Measurements from ENCODE around the gene BAIAP2L2. TPM values are rescaled to one million over a fixed set of nuclear protein-coding genes. Genes with fewer than 3 reads are reported as not detected.

Gene BAIAP2L2
- total and polyA plus RNA-seq, 2 experiments from 2014 or later, result 4.4 to 8.2 TPM

GRCh38 chr22:38050720-38051119 lies 59.8 kb downstream of the BAIAP2L2 start:
- 90% methylated on average over 4 of the region's 7 CpGs for WGBS (ENCODE audit: low lambda C conversion rate, missing lambda C conversion rate)

GRCh38 chr22:38049812-38050619 lies 60.5 kb downstream of the BAIAP2L2 start:
- DNase-seq (ENCODE audit: low spot score), result no peak
- H3K9me2 ChIP-seq (replicated peaks; ENCODE audit: insufficient read depth), result no peaks in the 10 kb centered on the region
- H2AFZ ChIP-seq, result no peak overlapping the region
- 84% methylated on average over 20 of the region's 20 CpGs for WGBS (ENCODE audit: low lambda C conversion rate, missing lambda C conversion rate)
- no peak overlapping the region for H3K4me3 ChIP-seq
- no peaks in the 10 kb centered on the region for H3K4me1 ChIP-seq (ENCODE audit: insufficient read depth)
- H3K4me2 ChIP-seq, result no peak overlapping the region
- TF ChIP-seq EZH2phosphoT487 (IDR thresholded peaks at IDR 0.05; ENCODE audit: low read depth, severe bottlenecking, unreplicated experiment), result no peak
- TF ChIP-seq, protein P1, sequence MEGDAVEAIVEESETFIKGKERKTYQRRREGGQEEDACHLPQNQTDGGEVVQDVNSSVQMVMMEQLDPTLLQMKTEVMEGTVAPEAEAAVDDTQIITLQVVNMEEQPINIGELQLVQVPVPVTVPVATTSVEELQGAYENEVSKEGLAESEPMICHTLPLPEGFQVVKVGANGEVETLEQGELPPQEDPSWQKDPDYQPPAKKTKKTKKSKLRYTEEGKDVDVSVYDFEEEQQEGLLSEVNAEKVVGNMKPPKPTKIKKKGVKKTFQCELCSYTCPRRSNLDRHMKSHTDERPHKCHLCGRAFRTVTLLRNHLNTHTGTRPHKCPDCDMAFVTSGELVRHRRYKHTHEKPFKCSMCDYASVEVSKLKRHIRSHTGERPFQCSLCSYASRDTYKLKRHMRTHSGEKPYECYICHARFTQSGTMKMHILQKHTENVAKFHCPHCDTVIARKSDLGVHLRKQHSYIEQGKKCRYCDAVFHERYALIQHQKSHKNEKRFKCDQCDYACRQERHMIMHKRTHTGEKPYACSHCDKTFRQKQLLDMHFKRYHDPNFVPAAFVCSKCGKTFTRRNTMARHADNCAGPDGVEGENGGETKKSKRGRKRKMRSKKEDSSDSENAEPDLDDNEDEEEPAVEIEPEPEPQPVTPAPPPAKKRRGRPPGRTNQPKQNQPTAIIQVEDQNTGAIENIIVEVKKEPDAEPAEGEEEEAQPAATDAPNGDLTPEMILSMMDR (IDR thresholded peaks at IDR 0.05; ENCODE audit: poor library complexity), result no peak
- TF ChIP-seq EZH2 (IDR thresholded peaks at IDR 0.05; ENCODE audit: borderline replicate concordance), result no peak
- no peak overlapping the region for H3K27ac ChIP-seq
- no peaks in the 10 kb centered on the region for H3K79me2 ChIP-seq
- no peaks in the 10 kb centered on the region for H3K9me3 ChIP-seq (ENCODE audit: low read depth)
- no peaks in the 10 kb centered on the region for H4K20me1 ChIP-seq (ENCODE audit: insufficient read depth, poor library complexity, severe bottlenecking)
- H3K36me3 ChIP-seq (replicated peaks; ENCODE audit: insufficient read depth, low read depth), result no peaks in the 10 kb centered on the region
- no peaks in the 10 kb centered on the region for H3K27me3 ChIP-seq

More at GRCh38 chr22:38050720-38051119, 59.8 kb downstream of the BAIAP2L2 start:
- no peaks in the 10 kb centered on the region for H3K9me3 ChIP-seq (ENCODE audit: low read depth)
- no peaks in the 10 kb centered on the region for H3K79me2 ChIP-seq
- no peak for DNase-seq (ENCODE audit: low spot score)
- no peaks in the 10 kb centered on the region for H3K27me3 ChIP-seq
- H3K4me3 ChIP-seq, result no peak overlapping the region
- H3K36me3 ChIP-seq (replicated peaks; ENCODE audit: insufficient read depth, low read depth), result no peaks in the 10 kb centered on the region
- no peak overlapping the region for H3K27ac ChIP-seq
- TF ChIP-seq EZH2 (IDR thresholded peaks at IDR 0.05; ENCODE audit: borderline replicate concordance) (no peak), EZH2phosphoT487 (IDR thresholded peaks at IDR 0.05; ENCODE audit: low read depth, severe bottlenecking, unreplicated experiment) (no peak)
- TF ChIP-seq, protein P1 (IDR thresholded peaks at IDR 0.05; ENCODE audit: poor library complexity), result no peak
- H3K4me2 ChIP-seq, result no peak overlapping the region
- H3K4me1 ChIP-seq (ENCODE audit: insufficient read depth), result no peaks in the 10 kb centered on the region
- H2AFZ ChIP-seq, result no peak overlapping the region
- H4K20me1 ChIP-seq (ENCODE audit: insufficient read depth, poor library complexity, severe bottlenecking), result no peaks in the 10 kb centered on the region
- H3K9me2 ChIP-seq (replicated peaks; ENCODE audit: insufficient read depth), result no peaks in the 10 kb centered on the region

DNA sequence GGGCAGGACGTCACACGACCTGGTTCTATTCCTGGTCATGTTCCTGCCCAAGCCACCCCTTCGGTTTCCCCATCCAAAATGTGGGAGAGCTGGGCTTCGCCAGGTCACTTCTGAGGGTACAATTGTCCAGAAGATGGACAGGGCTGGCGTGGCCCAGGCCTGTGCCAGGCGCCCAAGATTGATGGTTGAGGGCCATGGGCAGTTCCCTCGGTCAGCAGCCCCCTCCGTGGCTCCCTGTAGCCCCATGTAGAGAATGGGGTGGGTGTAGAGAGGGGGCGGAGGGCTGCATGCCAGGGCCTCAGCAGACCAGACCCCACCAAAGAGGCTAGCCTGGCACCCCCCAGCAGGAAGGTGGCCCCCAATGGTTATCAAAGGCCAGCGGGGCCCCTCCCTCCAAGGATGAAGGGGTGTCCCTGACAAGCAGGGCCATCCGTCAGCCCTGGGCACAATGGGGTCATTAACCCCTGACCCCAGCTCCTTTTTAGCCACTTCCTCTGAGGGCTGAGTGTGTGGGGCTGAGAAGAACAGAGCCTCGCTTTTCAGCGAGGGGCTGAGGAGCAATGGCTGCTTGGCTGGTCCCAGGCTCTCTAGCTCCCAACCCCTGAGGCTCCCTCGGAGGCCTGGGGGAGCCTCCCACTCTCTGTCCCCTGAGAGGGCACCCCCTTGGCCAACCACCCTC lies 64.3 kb downstream of the BAIAP2L2 start:
- Histone ChIP-seq H3K27me3 (no peaks in the 10 kb centered on the region), H3K4me3 (no peak overlapping the region), H3K9me2 (replicated peaks; ENCODE audit: insufficient read depth) (no peaks in the 10 kb centered on the region), H2AFZ (no peak overlapping the region), H3K36me3 (replicated peaks; ENCODE audit: insufficient read depth, low read depth) (no peaks in the 10 kb centered on the region), H3K79me2 (no peaks in the 10 kb centered on the region), H4K20me1 (ENCODE audit: insufficient read depth, poor library complexity, severe bottlenecking) (no peaks in the 10 kb centered on the region), H3K4me2 (no peak overlapping the region), H3K27ac (no peak overlapping the region), H3K4me1 (ENCODE audit: insufficient read depth) (no peaks in the 10 kb centered on the region), H3K9me3 (ENCODE audit: low read depth) (no peaks in the 10 kb centered on the region)
- WGBS (ENCODE audit: low lambda C conversion rate, missing lambda C conversion rate), result 77% methylated on average over 14 of the region's 14 CpGs
- no peak for DNase-seq (ENCODE audit: low spot score)
- TF ChIP-seq EZH2phosphoT487 (IDR thresholded peaks at IDR 0.05; ENCODE audit: low read depth, severe bottlenecking, unreplicated experiment) (no peak), EZH2 (IDR thresholded peaks at IDR 0.05; ENCODE audit: borderline replicate concordance) (no peak)
- TF ChIP-seq, protein P1 (IDR thresholded peaks at IDR 0.05; ENCODE audit: poor library complexity), result no peak

Data from hepatocyte (in vitro differentiated cells).